Ovary (tissue), 9 donors: Measurements from ENCODE around the gene NMUR2. TPM values are rescaled to one million over a fixed set of nuclear protein-coding genes. Genes with fewer than 3 reads are reported as not detected.

ENCODE experiments used
- DNase-seq, 5 donors: peaks; one replicate each; pipeline ENCODE4 v3.0.0-alpha.2; 2019 to 2020
- H3K27ac ChIP-seq, 2 donors: fragments of 200-600 bp; one replicate each; pipeline versions ENCODE4 v1.5.1 to v1.8.0; 2019 to 2022
- H3K27me3 ChIP-seq: fragments of 200-600 bp; one replicate; pipeline ENCODE4 v1.8.0; 2022
- H3K36me3 ChIP-seq: fragments of 200-600 bp; sonication (generic); one replicate; pipeline ENCODE4 v1.5.1; 2019
- H3K4me1 ChIP-seq: one replicate; pipeline ENCODE4 v1.8.1; 2013; ENCODE audit warnings: mild to moderate bottlenecking, moderate library complexity; ENCODE audit not compliant: insufficient read depth
- H3K4me3 ChIP-seq: fragments of 200-600 bp; sonication (generic); one replicate; pipeline ENCODE4 v1.5.1; 2017
- H3K9me3 ChIP-seq, 2 donors: fragments of 200-600 bp in 1 of 2; sonication (generic) in 1 of 2; one replicate each; pipeline versions ENCODE4 v1.5.1 to v1.8.1; 2013 to 2019; ENCODE audit warnings: mild to moderate bottlenecking in 1 of 2, moderate library complexity in 1 of 2
- EP300 ChIP-seq: sonication (generic); formaldehyde crosslinking; IDR thresholded peaks from one replicate; pipeline ENCODE4 v1.6.1; 2017; ENCODE audit warnings: antibody characterized with exemption
- POLR2A ChIP-seq: fragments of 450-650 bp; IDR thresholded peaks from one replicate; pipeline ENCODE4 v1.6.1; 2017; ENCODE audit warnings: antibody characterized with exemption, mild to moderate bottlenecking, moderate library complexity
- WGBS, 3 donors: extraction: QIAGEN DNeasy Blood & Tissue Kit in 1 of 3; methylation state at CpG; one replicate each; pipeline versions ENCODE4 v1.1.5 to v1.1.7; 2013 to 2017; 5-methylcytosine and 5-hydroxymethylcytosine counted together
- intact Hi-C, 4 donors: fragments of 100-400 bp; cut with DNase I; formaldehyde crosslinking; loops; one replicate each; pipeline versions ENCODE4 v1.11.0 to v1.15.1; 2022 to 2023
- polyA plus RNA-seq, 2 donors: library from polyadenylated mRNA; stranded (reverse); fragments of 200-250 nt in 1 of 2; fragments of 350-450 nt in 1 of 2; fragmentation: Illumina TruSeq in 1 of 2; extraction: RNeasy Lipid Tissue Mini Kit (QIAGEN cat#74804) in 1 of 2; gene quantifications; one replicate each; pipeline ENCODE4 v1.2.3, GENCODE V29; 2013 to 2014
- total RNA-seq, 7 donors: library from RNA; depleted of rRNA in 2 of 7; stranded (reverse); fragments of >200 nt in 2 of 7; fragmentation: NEBNext Ultra II Directional in 3 of 7; extraction: Animal tissue kit (Norgen Biotek cat#: 25700) in 3 of 7; gene quantifications; one replicate each; pipeline versions ENCODE4 v1.1.0 to v1.2.4, GENCODE V29; 2016 to 2023
- TF ChIP-seq, protein P1 (sequence below), 3 donors: fragments of 450-650 bp in 2 of 3; fragments of 200-600 bp in 1 of 3; IDR thresholded peaks; one replicate each; pipeline versions ENCODE4 v1.5.1 to v1.8.0; 2016 to 2022; ENCODE audit warnings: antibody characterized with exemption in 3 of 3, mild to moderate bottlenecking in 1 of 3
- donor health status: DM: no; HTN: no; CAD: no; lungs with moderate emphysema.
- donor health status: DM: no; HTN: no; CAD: no.
- donor health status: Bipolar disorder and iron deficiency.
- donor health status: DM: yes; HTN: yes; CAD: no.
- donor health status: DM: no; HTN: no; CAD: no.
- donor health status: DM: yes; HTN: yes; CAD: no.

Gene NMUR2
- total and polyA plus RNA-seq, 9 donors, result 0.13 to 0.15 TPM; not detected in 7

DNA sequence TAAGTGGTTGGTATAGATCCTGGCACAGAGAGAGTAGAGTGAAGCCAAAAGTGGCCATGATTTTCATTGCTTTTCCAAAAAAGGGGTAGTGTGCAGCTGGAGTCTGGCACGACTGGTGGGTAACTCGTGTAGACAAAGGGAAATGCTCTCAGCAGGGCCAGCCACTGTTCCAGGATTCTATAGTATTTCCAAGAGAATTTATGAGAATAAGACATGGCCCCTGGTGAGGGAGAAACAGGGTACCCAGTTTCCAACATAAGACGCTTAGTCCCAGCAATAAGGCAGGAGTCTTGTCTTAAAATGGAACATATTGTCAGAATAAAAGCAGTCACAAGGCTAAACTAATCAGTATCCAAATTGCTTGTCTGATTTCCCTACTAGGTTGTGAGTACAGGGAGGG is 52.1 kb downstream of the NMUR2 start:
- H3K27ac ChIP-seq, result no peak overlapping the region
- no peaks in the 10 kb centered on the region for H3K27me3 ChIP-seq
- no peak overlapping the region for H3K4me3 ChIP-seq
- DNase-seq, result no peak
- intact Hi-C loops, result no loop called here
- no peaks in the 10 kb centered on the region for H3K4me1 ChIP-seq
- WGBS, 3 donors, result 81 to 85% (median 83%) methylated on average over 3 of the region's 3 CpGs
- TF ChIP-seq POLR2A (no peak), EP300 (no peak)
- TF ChIP-seq, protein P1, sequence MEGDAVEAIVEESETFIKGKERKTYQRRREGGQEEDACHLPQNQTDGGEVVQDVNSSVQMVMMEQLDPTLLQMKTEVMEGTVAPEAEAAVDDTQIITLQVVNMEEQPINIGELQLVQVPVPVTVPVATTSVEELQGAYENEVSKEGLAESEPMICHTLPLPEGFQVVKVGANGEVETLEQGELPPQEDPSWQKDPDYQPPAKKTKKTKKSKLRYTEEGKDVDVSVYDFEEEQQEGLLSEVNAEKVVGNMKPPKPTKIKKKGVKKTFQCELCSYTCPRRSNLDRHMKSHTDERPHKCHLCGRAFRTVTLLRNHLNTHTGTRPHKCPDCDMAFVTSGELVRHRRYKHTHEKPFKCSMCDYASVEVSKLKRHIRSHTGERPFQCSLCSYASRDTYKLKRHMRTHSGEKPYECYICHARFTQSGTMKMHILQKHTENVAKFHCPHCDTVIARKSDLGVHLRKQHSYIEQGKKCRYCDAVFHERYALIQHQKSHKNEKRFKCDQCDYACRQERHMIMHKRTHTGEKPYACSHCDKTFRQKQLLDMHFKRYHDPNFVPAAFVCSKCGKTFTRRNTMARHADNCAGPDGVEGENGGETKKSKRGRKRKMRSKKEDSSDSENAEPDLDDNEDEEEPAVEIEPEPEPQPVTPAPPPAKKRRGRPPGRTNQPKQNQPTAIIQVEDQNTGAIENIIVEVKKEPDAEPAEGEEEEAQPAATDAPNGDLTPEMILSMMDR (IDR thresholded peaks at IDR 0.05), result no peak
- H3K36me3 ChIP-seq, result no peaks in the 10 kb centered on the region
- H3K9me3 ChIP-seq, result no peaks in the 10 kb centered on the region

DNA sequence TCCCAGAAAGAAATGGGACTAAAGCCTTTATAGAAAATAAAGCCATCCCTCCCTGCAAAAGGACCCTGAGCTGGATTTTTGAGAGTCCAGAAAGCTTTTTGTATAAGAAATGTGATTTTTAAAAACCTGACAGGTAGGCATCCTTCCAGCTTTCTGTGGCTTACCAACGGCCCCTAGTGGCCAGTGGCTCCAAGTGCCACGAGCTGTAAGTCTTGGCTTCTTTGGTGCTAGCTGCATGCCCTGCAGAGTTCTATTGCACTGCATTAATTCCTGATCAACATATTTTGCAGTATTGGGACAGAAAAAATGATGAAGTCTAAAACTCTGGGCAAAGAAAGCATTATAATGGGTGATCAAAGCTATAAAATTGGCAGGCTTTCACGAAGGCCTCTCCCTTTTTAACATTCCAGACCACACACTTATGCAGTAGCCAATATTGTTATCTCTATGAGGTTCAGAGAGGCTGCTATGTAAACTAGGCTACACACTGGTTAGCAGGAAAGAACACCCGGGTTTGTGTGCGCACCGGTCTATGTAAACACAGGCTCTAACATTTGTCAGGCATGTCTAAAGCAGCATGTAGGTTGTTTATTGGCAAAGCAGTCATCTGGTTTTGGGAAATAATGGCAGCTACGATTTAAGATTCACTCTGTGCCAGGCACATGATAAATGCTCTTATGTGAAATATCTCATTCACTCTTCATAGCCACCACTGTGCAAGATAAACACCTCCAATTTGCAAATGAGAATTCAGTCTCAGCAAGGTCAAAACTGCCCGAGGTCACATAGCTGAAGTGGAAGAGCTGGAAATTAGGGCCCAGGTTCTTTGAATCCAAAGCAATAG is 55.2 kb downstream of the NMUR2 start:
- no peak overlapping the region for H3K27ac ChIP-seq
- H3K36me3 ChIP-seq, result no peaks in the 10 kb centered on the region
- no peak overlapping the region for H3K4me3 ChIP-seq
- DNase-seq, result peak in 1 of 5 donors; percentile 26
- TF ChIP-seq, protein P1 (IDR thresholded peaks at IDR 0.05), result peak in 1 of 3 donors; percentile 8
- TF ChIP-seq POLR2A, result no peak
- H3K27me3 ChIP-seq, result no peaks in the 10 kb centered on the region
- no peaks in the 10 kb centered on the region for H3K9me3 ChIP-seq
- no peaks in the 10 kb centered on the region for H3K4me1 ChIP-seq
- intact Hi-C loops, result no loop called here
- 8 to 21% (median 11%) methylated on average over 8 of the region's 8 CpGs for WGBS, 3 donors
